ENCODE data around the gene PTH1R.

DNA sequence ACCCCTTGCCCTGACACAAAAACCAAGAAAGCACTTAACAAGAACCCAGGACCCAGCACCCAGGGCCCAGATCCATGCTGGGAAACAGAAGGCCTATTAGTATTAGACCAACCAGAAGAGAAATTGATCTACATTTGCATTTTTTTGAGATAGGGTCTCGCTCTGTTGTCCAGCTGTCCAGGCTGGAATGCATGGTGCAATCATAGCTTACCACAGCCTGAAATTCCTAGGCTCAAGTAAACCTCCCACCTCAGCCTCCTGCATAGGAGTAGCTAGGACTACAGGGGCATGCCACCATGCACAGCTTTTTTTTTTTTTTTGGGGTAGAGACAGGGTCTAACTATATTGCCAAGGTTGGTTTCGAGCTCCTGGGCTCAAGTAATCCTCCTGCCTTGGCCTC is 72.7 kb downstream of the PTH1R start:
- TF ChIP-seq POLR2A (IDR thresholded peaks at IDR 0.05; ENCODE audit: low read depth, low read length) (no peak), POLR2AphosphoS5 (IDR thresholded peaks at IDR 0.05; ENCODE audit: low read depth, low read length) (no peak)

All from GM12892 (cell line).